Endometrial microvascular endothelial cells (primary cell): ENCODE measurements around the gene ASCC1. TPM values are rescaled to one million over a fixed set of nuclear protein-coding genes. Genes with fewer than 3 reads are reported as not detected.

Source experiments
- in situ Hi-C: cut with HindIII; loops from 2 replicates; pipeline ENCODE4 v1.10.0; 2017; ENCODE audit warnings: low sequenced_read_pairs, low pct_unique_long_range_greater_than_20kb; ENCODE audit errors: inconsistent ontology term
- total RNA-seq: library from RNA; depleted of rRNA; stranded (reverse); fragments of >200 nt; gene quantifications from one replicate; pipeline ENCODE4 v1.2.3, GENCODE V29; 2015; ENCODE audit errors: inconsistent ontology term

ASCC1 gene
- total RNA-seq, 1 donor from 2014 or later = 61.0 TPM

- in situ Hi-C loops = no loop called here
Observed at GRCh38 chr10:72092987-72093386, 123.1 kb downstream of the ASCC1 start.

GRCh38 chr10:72092171-72092924 is 123.7 kb downstream of the ASCC1 start:
- in situ Hi-C loops = no loop called here

DNA sequence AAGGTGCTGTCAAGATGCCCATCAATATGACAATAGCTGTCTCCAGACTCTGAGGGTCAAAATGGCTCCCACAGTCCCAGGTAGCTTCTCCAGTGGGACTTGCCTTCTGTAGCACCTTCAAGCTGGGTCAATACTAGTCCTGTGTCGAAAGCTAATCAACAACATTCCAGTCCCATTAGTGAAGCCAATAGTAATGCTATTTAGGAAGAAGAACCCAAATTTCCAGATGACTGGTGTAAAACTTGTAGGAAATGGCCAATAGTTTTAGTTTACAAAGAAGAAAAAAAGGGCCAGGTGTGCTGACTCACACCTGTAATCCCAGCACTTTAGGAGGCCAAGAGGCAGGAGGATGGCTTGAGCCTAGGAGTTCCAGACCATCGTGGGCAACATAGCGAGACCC is 125.8 kb downstream of the ASCC1 start:
- in situ Hi-C loops = no loop called here

DNA sequence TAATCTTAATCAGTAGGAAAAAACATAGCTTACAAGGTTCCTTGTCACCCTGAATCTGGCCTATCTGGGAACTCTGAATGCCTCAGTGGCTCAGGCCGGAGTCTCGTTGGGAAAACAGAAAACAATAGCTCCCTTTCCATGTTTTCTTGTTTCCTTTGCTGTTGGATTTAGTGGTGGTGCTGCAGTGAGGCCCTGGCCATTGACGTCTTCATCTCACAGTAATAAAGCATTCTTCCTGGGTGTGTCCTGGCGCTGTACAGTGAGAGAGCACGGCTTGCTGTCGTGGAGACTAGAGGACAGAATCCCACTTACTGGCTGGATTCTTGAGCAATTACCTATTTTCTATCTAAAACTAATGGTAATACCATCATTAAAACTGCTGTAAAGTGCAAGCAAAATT is 126.5 kb downstream of the ASCC1 start:
- in situ Hi-C loops = no loop called here

DNA sequence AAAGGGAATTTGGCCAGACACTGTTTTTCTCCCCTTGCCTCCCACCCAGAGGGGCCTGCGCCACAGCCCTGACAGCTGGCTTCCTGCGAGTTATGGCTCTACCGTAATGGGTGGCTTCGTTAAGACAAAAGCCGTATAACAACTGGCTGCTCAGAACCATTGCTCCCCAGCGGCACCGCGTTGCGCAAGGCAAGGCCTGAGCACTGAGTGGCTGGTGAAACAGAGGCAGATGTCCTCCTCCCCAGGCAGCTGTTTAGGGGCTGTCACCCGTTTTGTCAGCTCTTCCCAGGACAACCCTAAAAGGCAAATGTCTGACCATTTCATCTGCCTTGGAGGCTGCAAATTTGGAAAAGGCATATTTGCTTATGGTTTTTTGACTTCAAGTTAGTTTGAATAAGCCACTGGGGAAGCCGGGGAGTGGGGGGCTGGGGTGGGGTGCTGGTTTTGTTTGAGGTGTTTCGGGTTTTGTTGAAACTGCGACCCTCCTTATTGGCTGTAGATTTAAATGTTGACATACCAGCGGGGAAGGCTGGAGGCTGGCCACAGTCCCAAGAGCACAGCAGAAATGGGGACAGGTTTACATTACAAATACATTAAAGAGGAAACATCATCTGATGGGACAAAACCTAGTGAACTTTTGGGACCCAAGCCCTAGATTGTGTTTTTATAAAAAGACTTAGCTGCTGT is 127.0 kb downstream of the ASCC1 start:
- in situ Hi-C loops = no loop called here

- in situ Hi-C loops = no loop called here
Observed at GRCh38 chr10:72087969-72088888, 127.8 kb downstream of the ASCC1 start, which contains the start of gene SPOCK2. Gene SPOCK2, minus strand, starts transcription at chr10:72088551. Its CDS starts 223 bp downstream, at chr10:72088328.

GRCh38 chr10:72087392-72087968 is 128.6 kb downstream of the ASCC1 start:
- in situ Hi-C loops = no loop called here

- in situ Hi-C loops = no loop called here
Observed at GRCh38 chr10:72086466-72087391, 129.3 kb downstream of the ASCC1 start.

GRCh38 chr10:72085864-72086465 is 130.1 kb downstream of the ASCC1 start:
- in situ Hi-C loops = no loop called here

DNA sequence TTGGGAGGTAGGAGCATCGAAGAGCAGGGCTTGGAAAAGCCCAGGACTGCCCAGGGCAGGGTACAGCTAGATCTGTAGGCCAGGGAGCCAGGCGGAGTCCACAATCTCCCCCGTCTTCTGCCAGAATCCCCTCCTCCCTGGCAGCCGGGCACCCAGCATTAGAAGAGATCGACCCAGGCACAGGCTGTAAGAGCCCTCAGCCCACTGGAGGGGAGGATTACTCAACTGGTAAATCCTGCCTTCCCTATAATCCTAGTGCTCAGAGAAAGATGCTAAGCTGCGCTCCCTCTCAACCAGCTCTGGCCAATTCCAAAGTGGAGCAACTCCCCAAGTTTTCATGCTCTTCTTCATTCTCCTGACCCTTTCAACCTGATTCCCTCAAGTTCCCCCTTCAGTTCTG is 130.9 kb downstream of the ASCC1 start:
- in situ Hi-C loops = no loop called here

GRCh38 chr10:72083790-72084459 is 132.2 kb downstream of the ASCC1 start:
- in situ Hi-C loops = no loop called here

- in situ Hi-C loops = no loop called here
Observed at GRCh38 chr10:72082856-72083789, 133.0 kb downstream of the ASCC1 start.

DNA sequence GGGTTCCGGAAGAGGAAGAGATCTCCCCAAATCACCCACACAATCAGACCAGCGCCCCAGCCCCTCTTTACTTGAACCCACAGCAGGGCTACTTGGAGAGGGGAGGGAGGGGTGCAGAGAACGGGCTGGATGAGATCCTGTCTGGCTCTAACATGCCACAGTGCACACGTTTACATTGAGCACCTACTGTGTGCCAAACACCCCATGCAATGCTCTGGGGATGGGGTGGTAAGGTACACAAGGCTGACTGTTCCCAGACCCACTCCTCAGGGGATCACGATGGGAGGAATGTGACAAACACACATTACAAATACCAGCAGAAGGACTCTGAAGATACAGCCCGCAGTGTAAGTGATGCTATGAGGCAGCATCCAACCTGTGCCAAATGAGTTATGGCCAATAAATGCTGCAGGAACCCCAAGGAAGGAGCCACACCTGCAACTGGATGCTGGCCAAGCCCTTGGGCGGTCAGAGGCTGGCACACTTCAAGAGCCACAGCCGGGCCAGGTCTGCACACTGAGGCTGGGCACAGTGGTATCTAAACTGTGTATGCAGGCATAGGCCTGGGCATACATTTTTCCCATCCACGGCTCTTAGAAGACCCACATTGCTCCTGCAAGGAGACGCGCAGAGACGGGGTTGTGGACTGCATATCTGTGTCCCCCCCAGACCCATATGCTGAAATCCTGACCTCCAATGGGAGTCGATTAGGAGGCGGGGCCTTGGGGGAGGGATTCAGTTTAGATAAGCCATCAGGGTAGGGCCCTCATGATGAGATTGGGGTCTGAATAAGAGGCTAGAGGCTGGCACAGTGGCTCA is 134.1 kb downstream of the ASCC1 start:
- in situ Hi-C loops = no loop called here

DNA sequence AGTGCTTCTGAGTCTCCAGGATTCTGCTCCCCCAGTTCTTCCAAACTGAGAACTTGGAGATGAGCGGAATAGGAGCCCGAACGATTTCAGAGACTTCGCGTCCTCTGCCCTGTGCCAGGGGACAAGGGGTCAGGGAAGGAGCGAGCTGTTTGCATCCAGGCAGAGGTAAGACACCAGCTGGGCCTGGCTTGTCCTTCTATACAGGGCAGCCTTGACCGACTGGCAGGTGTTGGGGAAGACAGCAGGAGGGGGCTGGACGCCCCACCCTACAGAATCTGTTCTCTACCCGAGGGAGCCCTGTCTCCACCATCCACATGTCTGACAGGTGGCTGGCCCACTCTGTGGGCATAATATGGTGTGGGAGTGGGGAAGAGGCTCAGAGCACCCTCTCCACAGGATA is 134.9 kb downstream of the ASCC1 start:
- in situ Hi-C loops = no loop called here
